Measurements from ENCODE around the gene SLC27A6. TPM values are rescaled to one million over a fixed set of nuclear protein-coding genes. Genes with fewer than 3 reads are reported as not detected.

Gene SLC27A6
- total RNA-seq, 4 donors from 2014 or later, result 22.5 to 77.1 (median 48.9) TPM

DNA sequence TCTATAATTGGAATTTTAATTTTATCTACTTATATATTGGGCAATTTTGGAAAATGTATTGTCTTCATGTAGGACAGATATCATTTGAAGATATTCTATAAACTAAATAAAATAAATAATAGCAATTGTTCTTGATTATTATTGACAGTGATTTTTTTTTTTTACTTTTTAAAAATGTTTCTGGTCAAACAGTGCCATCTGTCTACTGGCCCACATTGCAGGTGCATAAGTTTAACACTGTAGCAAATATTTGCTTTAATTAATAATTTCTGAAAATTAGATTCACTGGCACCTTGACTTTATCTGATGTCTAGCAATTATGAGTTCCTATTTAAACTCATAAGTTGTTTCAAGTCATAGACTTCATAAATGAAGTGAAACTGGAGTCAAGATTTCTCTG lies 88.2 kb downstream of the SLC27A6 start:
- intact Hi-C loops (cut with DNase I), result loop anchor here (5.0 kb wide), 1 partner anchor 146 kb away; no protein-coding TSS in a partner anchor
- no peak for DNase-seq (ENCODE audit: extremely low spot score)
- H3K36me3 ChIP-seq, result peaks cover 0 to 5% (median 0%) of the 10 kb centered on the region in 4 donors
- peaks cover 0 to 24% (median 17%) of the 10 kb centered on the region in 4 donors for H3K4me1 ChIP-seq
- H3K27ac ChIP-seq (replicated peaks in 1 of 4), result no peak overlapping the region
- no peak overlapping the region for H3K4me3 ChIP-seq
- H3K27me3 ChIP-seq, result no peaks in the 10 kb centered on the region
- peaks cover 0 to 5% (median 2%) of the 10 kb centered on the region in 4 donors for H3K9me3 ChIP-seq
- TF ChIP-seq POLR2A (IDR thresholded peaks at IDR 0.05; ENCODE audit: low read depth), result no peak
- no peak for TF ChIP-seq POLR2AphosphoS5 (IDR thresholded peaks at IDR 0.05)
- TF ChIP-seq, protein P1, sequence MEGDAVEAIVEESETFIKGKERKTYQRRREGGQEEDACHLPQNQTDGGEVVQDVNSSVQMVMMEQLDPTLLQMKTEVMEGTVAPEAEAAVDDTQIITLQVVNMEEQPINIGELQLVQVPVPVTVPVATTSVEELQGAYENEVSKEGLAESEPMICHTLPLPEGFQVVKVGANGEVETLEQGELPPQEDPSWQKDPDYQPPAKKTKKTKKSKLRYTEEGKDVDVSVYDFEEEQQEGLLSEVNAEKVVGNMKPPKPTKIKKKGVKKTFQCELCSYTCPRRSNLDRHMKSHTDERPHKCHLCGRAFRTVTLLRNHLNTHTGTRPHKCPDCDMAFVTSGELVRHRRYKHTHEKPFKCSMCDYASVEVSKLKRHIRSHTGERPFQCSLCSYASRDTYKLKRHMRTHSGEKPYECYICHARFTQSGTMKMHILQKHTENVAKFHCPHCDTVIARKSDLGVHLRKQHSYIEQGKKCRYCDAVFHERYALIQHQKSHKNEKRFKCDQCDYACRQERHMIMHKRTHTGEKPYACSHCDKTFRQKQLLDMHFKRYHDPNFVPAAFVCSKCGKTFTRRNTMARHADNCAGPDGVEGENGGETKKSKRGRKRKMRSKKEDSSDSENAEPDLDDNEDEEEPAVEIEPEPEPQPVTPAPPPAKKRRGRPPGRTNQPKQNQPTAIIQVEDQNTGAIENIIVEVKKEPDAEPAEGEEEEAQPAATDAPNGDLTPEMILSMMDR (IDR thresholded peaks at IDR 0.05), result peak; percentile 13 to 44 (median 41)

DNA sequence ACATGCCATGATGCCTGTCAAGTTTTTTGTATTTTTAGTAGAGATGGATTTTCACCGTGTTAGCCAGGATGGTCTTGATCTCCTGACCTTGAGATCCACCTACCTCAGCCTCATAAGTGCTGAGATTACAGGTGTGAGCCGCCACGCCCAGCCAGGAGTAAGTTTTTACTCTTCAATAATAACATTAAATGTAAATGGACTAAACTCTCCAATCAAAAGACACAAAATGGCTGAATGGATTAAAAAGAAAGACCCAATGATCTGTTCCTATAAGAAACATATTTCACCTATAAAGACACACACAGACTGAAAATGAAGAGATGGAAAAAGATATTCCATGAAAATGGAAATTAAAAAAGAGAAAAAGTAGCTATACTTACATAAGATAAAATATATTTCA lies 92.0 kb downstream of the SLC27A6 start:
- H3K4me1 ChIP-seq, result no peaks in the 10 kb centered on the region
- WGBS, result 85% methylated on average over 3 of the region's 3 CpGs
- no peak for DNase-seq (ENCODE audit: extremely low spot score)
- TF ChIP-seq POLR2A (IDR thresholded peaks at IDR 0.05; ENCODE audit: low read depth) (no peak), EP300 (IDR thresholded peaks at IDR 0.05) (no peak), POLR2AphosphoS5 (IDR thresholded peaks at IDR 0.05) (no peak)
- TF ChIP-seq, protein P1 (IDR thresholded peaks at IDR 0.05), result no peak
- intact Hi-C loops (cut with DNase I), result no loop called here
- H3K36me3 ChIP-seq, result peaks cover 0 to 5% (median 0%) of the 10 kb centered on the region in 4 donors
- peaks cover 0 to 5% (median 2%) of the 10 kb centered on the region in 4 donors for H3K9me3 ChIP-seq
- H3K27ac ChIP-seq (replicated peaks in 1 of 4), result no peak overlapping the region
- no peak overlapping the region for H3K4me3 ChIP-seq
- no peaks in the 10 kb centered on the region for H3K27me3 ChIP-seq

DNA sequence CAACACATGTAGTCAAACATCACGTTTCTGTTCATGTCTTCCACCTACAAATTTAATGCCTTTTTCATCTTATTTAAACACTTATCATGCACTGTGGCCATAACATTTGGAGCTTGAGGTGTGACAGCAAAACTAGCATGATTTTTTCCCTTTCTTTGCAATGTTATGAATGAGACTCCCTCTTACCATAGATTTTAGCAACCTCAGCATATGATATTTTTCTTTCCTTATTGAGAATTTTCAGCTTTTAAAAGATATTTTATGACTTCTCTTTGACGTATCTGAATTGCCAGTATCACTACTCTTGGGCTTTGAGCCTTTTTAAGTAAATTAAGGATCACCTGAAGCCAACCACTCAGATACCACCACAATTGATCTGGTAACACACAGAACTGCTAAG lies 96.6 kb downstream of the SLC27A6 start:
- Histone ChIP-seq H3K36me3 (no peaks in the 10 kb centered on the region), H3K4me1 (peaks cover 7 to 24% (median 21%) of the 10 kb centered on the region in 4 donors), H3K4me3 (no peak overlapping the region), H3K27me3 (no peaks in the 10 kb centered on the region), H3K9me3 (peaks cover 0 to 5% (median 2%) of the 10 kb centered on the region in 4 donors), H3K27ac (replicated peaks in 1 of 4) (no peak overlapping the region)
- no peak for TF ChIP-seq POLR2AphosphoS5 (IDR thresholded peaks at IDR 0.05)
- TF ChIP-seq POLR2A (IDR thresholded peaks at IDR 0.05; ENCODE audit: low read depth), result no peak
- TF ChIP-seq EP300 (IDR thresholded peaks at IDR 0.05), result no peak
- TF ChIP-seq, protein P1 (IDR thresholded peaks at IDR 0.05), result no peak
- DNase-seq (ENCODE audit: extremely low spot score), result no peak
- intact Hi-C loops (cut with DNase I), result no loop called here
- WGBS, result 84% methylated on average over 2 of the region's 2 CpGs

DNA sequence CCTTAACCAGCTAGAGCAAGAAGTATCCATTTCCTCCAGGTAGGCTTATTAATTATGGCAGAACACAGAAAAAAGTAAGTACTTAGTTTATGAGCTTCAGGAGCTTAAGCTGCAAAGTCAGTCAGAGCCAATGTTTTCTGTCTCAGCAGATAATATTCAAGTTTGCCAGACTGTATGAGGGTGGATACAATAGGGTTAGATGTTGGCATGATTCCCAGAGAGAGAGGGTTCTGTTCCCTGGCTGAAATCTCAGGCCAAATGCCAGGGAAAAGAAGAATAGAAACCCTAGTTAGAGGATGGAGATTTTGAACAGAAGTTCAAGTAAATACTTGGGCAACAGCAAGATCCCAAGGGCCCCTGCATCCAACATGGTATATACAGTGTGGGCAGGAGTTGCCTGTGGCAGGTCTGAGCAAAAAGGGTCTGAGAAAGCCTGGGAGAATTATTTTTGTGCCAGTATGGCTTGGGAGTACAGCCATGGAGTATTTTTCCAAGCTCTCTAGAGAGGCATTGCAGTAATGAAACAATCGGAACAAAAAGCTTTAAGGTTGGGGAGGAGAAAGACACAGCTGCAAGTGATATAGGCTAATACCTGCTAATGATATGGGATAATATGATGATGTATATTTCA lies 98.3 kb downstream of the SLC27A6 start:
- H3K36me3 ChIP-seq, result no peaks in the 10 kb centered on the region
- H3K4me1 ChIP-seq, result peaks cover 7 to 24% (median 21%) of the 10 kb centered on the region in 4 donors
- TF ChIP-seq POLR2AphosphoS5 (IDR thresholded peaks at IDR 0.05), result no peak
- no peak for TF ChIP-seq POLR2A (IDR thresholded peaks at IDR 0.05; ENCODE audit: low read depth)
- TF ChIP-seq, protein P1 (IDR thresholded peaks at IDR 0.05), result no peak
- TF ChIP-seq EP300 (IDR thresholded peaks at IDR 0.05), result no peak
- H3K27me3 ChIP-seq, result no peaks in the 10 kb centered on the region
- no peaks in the 10 kb centered on the region for H3K9me3 ChIP-seq
- no peak overlapping the region for H3K4me3 ChIP-seq
- DNase-seq (ENCODE audit: extremely low spot score), result no peak
- peak overlapping the region; percentile 50 to 63 (median 53) for H3K27ac ChIP-seq (replicated peaks in 1 of 4)
- 31% methylated on average over 1 of the region's 1 CpG for WGBS
- intact Hi-C loops (cut with DNase I), result no loop called here
